ENCODE data around the gene USP12. TPM values are rescaled to one million over a fixed set of nuclear protein-coding genes. Genes with fewer than 3 reads are reported as not detected.
"Not testable (repeated sequence)": the region's sequence is repeated elsewhere in the genome, so short reads cannot be mapped to it uniquely, and the experiment has no call there.

Gene USP12
- total RNA-seq, 1 donor from 2014 or later: 36.7 TPM

DNA sequence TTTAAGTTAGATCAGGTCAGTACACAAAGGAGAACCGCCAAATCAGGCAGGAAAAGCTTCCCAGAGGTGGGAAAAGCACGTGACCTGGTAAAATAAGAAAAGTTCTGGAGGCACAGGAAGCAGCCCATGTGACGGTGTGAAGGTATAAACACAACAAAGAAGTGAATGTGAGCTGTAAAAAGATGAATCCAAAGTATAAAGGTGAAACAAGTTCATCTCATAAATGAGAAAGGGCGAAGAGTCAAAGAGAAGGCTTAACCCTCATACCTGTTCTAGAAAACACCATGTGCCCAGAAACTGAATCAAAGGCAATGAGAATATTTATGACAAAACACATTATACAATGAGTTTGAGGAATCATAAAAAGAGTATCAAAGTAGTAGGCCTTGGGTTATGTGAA lies 47.0 kb downstream of the USP12 start:
- H3K36me3 ChIP-seq: no peaks in the 10 kb centered on the region
- peaks cover 35% of the 10 kb centered on the region for H3K4me1 ChIP-seq
- ATAC-seq (no peak), DNase-seq (no peak)
- H3K9me3 ChIP-seq: no peaks in the 10 kb centered on the region
- no peak for TF ChIP-seq CTCF (IDR thresholded peaks at IDR 0.05)
- intact Hi-C loops (cut with DNase I): no loop called here
- no peak overlapping the region for H3K4me3 ChIP-seq
- no peak overlapping the region for H3K27ac ChIP-seq
- H3K27me3 ChIP-seq (ENCODE audit: low read depth): no peaks in the 10 kb centered on the region

DNA sequence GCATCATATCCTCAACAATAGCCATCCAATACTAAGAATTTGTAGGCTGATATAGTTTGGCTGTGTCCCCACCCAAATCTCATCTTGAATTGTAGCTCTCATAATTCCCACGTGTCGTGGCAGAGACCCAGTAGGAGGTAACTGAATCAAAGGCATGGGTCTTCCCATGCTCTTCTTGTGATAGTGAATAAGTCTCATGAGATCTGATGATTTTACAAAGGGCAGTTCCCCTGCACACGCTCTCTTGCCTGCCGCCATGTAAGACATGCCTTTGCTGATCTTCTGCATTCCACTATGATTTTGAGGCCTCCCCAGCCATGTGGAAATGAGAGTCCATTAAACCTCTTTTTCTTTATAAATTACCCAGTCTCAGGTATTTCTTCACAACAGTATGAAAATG lies 48.2 kb downstream of the USP12 start:
- peaks cover 39% of the 10 kb centered on the region for H3K4me1 ChIP-seq
- H3K4me3 ChIP-seq; intact Hi-C loops (cut with DNase I); DNase-seq; H3K27me3 ChIP-seq (ENCODE audit: low read depth); H3K9me3 ChIP-seq; H3K36me3 ChIP-seq; ATAC-seq; H3K27ac ChIP-seq: not testable (repeated sequence)

- no peak for TF ChIP-seq CTCF (IDR thresholded peaks at IDR 0.05)
- peaks cover 35% of the 10 kb centered on the region for H3K4me1 ChIP-seq
- no peak for DNase-seq
- no peaks in the 10 kb centered on the region for H3K36me3 ChIP-seq
- H3K27me3 ChIP-seq (ENCODE audit: low read depth): no peaks in the 10 kb centered on the region
- no peak for ATAC-seq
- H3K27ac ChIP-seq: no peak overlapping the region
- intact Hi-C loops (cut with DNase I): no loop called here
- no peak overlapping the region for H3K4me3 ChIP-seq
- no peaks in the 10 kb centered on the region for H3K9me3 ChIP-seq
These were observed 49.6 kb downstream of the USP12 start for GRCh38 chr13:27122036-27122435.

- Histone ChIP-seq H3K9me3 (no peaks in the 10 kb centered on the region), H3K4me3 (no peak overlapping the region), H3K36me3 (no peaks in the 10 kb centered on the region), H3K27me3 (ENCODE audit: low read depth) (no peaks in the 10 kb centered on the region), H3K4me1 (peaks cover 23% of the 10 kb centered on the region), H3K27ac (no peak overlapping the region)
- DNase-seq (no peak), ATAC-seq (no peak)
- no peak for TF ChIP-seq CTCF (IDR thresholded peaks at IDR 0.05)
- intact Hi-C loops (cut with DNase I): no loop called here
These were observed 50.8 kb downstream of the USP12 start for GRCh38 chr13:27120811-27121210.

GRCh38 chr13:27120011-27120410 lies 51.6 kb downstream of the USP12 start:
- Histone ChIP-seq H3K27ac (no peak overlapping the region), H3K9me3 (no peaks in the 10 kb centered on the region), H3K36me3 (peaks cover 5% of the 10 kb centered on the region), H3K27me3 (ENCODE audit: low read depth) (no peaks in the 10 kb centered on the region), H3K4me3 (no peak overlapping the region), H3K4me1 (peaks cover 17% of the 10 kb centered on the region)
- TF ChIP-seq CTCF (IDR thresholded peaks at IDR 0.05): no peak
- DNase-seq: no peak
- intact Hi-C loops (cut with DNase I): no loop called here
- no peak for ATAC-seq

DNA sequence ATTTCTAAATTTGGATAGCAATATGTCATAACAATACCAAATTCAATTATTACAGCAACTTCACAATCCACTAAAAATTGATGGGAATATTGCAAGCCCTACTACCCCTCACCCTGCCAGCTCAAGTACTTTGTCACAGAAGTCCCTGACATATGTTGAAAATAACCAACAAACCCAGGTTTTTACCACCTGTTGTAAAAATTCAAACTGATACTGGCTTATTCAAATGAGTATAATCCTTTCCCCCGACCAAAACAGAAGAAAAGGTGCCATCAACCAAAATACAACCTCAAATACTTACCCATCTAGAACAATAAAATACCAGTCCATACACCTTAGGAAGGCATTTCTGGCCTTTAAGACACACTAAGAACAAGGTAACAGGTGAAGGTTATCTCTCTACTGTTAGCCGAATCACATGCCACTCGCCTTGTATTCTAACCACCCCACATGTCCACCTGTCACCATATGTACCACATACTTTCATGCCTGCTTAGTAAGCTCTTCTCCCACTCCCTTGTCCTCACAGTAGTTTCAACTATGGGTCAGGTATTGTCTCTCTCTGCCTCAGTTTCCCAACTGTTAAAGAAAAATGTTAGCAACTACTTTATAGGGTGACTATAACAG lies 53.1 kb downstream of the USP12 start:
- Histone ChIP-seq H3K9me3 (no peaks in the 10 kb centered on the region), H3K4me1 (peaks cover 27% of the 10 kb centered on the region), H3K27me3 (ENCODE audit: low read depth) (no peaks in the 10 kb centered on the region), H3K27ac (no peak overlapping the region), H3K4me3 (no peak overlapping the region), H3K36me3 (peaks cover 9% of the 10 kb centered on the region)
- DNase-seq (no peak), ATAC-seq (no peak)
- no peak for TF ChIP-seq CTCF (IDR thresholded peaks at IDR 0.05)
- intact Hi-C loops (cut with DNase I): no loop called here
